Activated CD8-positive, alpha-beta memory T cell treated with anti-CD3 and anti-CD28 coated beads, Interleukin-2, amount 50 U/mL, for 48 hours (primary cell): ENCODE measurements around the gene TMEM245.
"Not testable (repeated sequence)": the region's sequence is repeated elsewhere in the genome, so short reads cannot be mapped to it uniquely, and the experiment has no call there.

ENCODE experiments used
- DNase-seq: peaks from one replicate; pipeline ENCODE4 v3.0.0-alpha.2; 2020

The TMEM245 gene

DNA sequence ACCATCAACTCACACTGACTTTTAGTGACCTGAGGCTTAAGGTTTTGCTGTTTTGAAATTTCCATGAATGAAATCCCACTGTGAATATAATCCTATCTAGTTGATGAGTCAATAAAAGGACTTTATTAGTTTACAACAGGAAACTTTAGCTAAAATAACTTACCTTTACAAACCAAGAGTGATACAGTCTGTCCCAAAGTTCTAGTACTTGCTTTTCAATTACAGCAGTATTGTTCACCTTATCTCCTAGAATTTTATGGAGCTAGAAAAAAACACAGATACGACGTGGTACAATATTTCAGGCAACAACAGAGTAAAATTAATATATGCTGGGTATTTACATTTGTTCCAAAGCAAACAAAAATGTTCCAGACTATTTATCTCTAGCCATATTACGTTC is 59.6 kb downstream of the TMEM245 start:
- no peak for DNase-seq

DNA sequence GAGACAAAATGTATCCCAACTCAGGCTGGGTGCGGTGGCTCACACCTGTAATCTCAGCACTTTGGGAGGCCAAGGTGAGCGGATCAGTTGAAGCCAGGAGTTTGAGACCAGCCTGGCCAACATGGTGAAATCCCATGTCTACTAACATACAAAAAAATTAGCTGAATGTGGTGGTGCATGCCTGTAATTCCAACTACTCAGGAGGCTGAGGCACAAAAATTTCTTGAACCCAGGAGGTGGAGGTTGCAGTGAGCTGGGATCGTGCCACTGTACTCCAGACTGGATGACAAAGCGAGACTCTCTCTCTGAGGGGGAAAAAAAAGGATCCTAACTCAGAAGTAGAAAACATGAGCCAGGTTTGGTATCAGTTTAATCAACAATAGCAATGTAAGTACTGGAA is 66.6 kb downstream of the TMEM245 start:
- not testable (repeated sequence) for DNase-seq

DNA sequence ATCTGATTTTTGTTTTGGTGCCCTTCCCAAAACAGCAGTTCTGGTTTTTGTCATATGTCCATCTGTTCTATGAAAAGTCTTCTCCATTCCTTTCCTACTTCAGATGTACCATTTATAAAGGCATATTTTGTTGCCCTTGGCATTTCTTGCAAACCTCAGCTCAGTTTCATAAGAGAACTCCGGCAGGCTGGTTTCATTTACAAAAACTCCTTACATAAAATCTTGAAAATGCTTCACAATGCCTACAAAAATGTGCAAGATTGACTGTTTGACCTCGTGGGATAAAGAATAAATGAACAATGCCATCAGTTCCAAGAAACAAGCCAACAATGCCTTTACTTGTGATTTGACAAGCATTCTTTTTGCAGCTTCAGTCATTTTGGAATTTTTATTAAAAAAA is 67.3 kb downstream of the TMEM245 start:
- no peak for DNase-seq

DNA sequence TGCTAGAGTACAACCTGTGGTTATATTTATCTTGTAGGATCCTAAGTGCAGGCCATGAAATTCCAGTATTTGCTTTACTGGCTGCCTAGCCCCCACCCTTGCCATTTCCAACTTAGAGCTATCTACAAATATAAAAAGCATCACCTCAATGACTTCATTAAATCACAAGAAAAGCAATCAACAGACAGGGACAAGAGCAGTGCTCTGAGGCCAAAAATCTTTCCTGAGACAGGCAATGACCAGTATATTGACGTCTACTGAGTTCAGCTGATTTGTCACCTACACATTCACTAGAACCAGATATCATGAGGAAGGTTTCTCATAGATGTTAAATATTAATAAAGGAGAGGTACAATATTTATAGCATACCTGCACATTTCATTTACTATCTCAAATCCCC is 68.0 kb downstream of the TMEM245 start:
- DNase-seq, result no peak

DNA sequence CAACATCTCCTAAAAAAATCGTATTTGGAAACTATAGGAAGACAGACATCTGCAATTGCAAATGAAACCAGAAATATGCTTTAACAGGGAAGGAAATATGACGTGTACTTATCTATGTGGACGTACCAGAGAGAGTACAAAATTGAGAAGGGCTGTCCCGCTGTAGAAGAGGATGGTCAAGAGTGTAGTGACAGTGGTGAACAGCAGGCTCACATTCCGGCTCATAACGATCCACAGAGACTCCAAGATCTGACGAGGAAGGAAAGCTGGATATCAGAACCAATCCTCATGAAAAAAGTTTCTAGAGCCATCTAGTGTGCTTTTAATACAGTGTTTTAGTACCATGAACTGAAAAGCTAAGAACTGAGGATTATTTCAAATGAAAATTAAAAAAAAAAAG is 69.3 kb downstream of the TMEM245 start:
- no peak for DNase-seq

DNA sequence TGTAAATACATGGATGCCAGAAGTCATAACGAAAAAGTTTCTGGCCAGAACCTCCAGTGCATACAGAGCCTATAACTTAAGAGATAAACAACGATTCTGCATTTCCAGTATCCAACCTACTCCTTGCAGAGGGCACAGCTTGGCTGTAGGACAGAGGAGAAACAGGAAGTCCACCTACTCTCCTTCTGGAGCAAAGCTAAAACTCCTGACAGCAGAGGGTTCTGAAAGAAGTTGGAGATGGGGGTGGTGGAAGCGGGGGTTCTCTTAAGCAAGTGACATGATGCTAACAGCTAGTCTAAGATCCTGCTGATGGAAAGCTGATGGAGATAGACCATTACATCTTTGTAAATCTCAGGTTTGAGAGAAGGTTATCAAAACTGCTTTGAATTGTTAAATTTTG is 70.9 kb downstream of the TMEM245 start:
- DNase-seq, result no peak

DNA sequence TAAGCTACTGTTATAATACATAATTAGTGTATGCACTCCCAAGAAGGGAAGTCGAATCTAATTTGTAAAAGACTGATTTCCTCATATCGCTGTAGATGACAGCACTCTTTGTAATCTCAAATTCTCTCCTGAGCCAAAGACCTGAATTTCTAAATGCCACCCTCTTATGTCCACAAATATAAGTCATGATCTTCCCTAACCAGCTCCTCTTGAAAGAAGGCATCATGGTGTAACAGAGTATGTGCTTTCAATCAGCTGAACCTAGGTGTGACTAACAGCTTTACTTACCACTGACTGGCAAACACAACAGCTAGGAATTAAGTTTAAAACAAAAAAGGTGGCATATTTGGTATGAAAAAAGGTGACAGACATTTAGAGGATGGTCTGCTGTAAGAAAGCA is 72.5 kb downstream of the TMEM245 start:
- DNase-seq, result no peak

DNA sequence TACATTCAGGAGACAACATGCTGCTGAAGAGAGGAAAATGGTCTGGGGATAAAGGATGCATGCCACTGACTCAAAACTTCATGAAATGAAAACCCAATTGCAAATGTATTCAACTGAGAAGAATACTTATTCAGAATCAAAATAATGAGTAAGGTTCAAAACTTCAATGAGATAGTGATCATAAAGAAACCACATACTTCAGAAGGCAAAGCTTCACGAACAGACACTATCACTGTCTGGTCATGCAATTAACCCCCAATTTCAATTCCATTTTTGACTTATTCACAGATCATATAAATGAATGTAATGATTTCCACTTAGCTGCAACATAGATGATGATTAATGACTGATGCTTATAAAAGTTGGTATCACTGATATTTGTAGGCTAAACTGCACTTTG is 73.4 kb downstream of the TMEM245 start:
- DNase-seq, result no peak

DNA sequence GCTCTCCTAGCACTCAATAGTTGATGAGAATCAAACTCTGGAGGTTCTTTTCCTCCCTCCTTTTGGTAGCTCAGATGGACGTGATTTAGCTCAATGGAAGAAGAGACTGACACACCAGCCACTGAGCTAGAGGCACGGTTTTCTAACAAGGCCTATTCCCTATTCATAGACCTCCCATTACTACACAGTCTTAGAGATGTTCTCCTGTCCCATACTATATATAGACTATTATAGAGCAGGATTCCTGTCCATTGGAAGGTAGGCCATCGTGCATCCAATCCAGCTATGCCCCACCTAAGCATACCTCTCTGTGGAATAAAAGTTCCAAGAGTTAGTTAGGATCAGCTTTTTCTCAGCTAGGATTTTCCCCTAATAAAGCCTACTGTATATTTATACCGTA is 76.2 kb downstream of the TMEM245 start:
- no peak for DNase-seq

DNA sequence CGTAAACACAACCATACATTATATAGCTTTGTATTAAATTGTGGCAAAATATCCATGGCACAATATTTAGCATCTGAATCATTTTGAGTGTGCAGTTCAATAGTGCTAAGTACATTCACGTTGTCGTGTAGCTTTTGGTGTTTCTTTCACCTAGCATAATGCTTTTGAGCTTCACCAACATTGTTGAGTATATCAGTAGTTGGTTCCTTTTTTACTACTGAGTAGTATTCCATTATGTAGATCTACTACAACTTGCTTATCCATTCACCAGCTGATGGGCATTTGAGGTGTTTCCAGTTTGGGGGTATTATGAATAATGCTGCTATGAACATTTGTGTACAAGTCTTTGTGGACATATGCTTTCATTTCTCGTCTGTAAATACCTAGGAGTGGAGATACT is 79.2 kb downstream of the TMEM245 start:
- no peak for DNase-seq

DNA sequence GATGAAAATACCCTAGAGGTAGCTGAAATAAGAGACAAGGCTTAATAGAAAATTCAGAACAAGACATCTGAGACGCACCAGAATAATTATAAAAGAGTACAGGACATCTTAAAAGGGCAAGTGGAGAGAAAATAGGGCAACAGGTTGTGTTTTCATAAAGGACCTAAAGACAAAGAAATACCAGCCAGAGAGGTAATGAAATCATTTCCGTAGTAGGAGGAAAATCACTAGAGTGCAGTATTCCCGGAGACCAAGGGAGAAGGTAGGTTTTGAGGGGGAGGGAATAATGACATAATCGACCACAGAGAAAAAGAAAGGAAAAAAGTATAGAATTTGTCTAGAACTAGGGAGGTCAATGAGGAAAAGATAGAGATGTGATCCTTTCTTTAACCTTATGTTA is 80.2 kb downstream of the TMEM245 start:
- no peak for DNase-seq

DNA sequence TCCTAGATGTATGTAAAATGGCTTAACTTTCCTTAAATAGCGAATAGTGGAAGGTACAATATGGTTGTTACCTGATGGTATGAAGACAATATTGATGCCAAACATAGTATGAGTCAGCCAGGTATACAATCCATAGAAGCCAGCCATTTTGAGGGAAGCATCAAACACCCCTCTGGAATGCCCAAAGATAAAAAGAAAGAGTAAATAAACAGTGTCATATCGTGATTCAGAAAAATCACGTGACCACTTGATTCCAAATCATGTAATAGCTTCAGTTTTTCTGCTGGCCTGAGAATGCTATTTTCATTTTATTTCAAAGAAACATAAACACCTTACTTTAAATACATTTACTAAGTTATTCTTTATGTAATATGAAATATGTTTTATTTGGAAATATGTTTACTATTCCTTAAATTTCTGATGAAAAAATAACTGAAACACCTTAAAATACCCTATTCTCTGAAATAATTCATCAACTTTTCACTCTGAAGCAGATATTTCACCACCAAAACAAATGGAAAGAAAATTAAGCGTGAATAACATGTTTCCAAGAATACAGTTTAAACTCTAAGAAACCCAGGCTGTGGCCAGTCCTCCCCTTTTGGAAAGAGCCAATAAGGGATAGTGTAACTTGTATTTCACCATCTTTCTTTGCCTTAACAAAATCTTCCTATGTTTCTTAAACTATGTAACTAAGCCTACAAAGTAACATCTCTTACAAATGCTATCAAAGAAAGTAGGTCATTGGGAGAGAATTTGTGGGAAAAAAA is 81.6 kb downstream of the TMEM245 start:
- no peak for DNase-seq

DNA sequence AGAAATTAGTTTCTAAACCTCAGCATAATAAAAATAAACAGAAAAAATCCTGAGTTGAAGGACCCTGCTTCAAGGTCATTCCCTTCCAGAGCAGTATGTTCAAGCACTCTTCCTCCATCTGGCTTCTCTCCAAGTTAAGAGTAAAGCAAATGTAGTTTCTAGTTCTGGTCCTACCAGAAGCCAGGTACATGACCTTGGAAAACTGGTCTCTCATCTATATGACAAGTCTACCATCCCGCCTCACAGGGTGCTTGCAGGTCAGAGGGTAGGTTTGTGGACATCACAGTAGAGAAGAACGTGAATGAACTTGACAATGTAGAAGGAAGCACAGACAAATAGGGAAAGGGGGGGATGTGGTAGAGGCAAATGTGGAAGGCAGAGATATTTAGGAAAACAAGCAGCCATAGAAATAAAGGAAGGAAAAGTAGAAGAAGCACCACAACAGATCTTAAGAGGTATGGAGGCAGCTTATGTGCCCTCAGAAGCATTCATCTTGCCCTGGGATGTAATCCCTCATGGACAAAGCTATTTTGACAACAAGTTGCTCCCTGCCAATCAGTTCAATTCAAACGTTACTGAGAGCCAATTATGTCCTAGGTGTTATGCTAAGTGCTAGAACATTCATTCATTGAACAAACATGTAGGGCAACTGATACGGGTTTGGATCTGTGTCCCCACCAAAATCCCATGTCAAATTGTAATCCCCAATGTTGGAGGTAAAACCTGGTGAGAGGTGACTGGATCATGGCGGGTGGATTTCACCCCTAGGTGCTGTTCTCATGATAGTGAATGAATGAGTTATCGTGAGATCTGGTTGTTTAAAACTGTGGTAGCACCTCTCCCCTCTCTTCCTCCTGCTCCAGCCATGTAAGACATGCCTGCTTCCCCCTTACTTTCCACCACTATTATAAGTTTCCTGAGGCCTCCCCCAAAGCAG is 82.7 kb downstream of the TMEM245 start:
- DNase-seq, result no peak

DNA sequence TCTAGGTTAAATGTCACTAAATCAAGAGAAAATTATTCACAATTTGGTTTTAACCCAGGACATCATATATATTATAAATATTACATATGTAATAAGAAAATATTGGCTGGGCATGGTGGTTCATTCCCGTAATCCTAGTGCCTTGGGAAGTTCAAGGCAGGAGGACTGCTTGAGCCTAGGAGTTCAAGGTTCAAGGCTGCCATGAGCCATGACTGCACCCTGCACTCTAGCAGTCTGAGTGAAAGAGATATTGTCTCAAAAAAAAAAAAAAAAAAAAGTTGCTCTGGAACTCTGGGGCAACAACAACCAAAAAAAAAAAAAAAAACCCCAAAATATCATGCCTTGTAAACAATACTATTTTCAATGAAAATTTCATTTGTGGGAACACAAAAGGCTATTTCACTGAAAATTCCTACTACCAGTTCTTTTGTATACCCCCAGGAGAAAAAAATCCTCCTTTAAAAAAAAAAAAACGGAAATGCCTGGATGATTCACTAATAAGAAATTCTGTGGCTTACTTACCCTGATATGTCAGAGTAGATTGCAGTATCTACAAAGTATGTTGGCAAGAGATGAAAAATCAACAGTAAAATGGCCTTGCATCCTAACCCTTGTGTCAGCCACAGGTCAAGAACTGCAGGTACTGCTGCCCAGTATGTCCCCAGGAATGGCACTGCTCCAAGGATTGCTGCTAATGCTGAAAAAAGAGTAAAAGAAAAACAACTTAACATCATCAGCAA is 83.9 kb downstream of the TMEM245 start:
- no peak for DNase-seq

DNA sequence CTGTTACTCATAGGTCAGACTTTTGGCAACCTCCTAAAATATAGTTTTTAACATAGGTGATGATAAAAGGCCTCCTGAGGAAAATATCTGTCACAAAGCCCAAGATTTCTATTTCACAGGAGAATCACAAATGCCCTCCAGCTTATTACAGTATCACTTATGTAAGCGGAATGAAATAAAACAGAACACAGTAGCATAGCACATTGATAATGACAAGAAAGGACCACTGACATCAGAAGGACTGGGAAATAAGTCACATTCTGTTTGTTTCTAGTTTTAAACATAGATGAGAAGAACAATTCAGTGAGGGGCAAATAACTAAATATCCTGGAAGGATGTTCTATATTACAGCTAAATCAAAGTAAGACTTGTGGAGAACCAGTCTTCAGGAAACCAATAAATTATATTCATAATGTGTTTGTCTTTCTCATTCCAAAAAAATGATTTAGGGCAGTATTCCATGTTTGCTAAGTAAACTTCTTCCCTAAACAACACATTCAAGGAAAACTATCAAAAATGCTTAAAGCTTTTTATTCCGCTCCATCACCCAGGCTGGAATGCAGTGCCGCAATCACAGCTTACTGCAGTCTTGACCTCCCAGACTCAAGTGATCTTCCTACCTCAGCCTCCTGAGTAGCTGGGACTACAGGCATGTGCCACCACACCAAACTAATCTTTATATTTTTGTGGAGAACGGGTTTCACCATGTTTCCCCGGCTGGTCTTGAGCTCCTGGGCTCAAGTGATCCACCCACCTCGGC is 85.6 kb downstream of the TMEM245 start:
- DNase-seq, result no peak

DNA sequence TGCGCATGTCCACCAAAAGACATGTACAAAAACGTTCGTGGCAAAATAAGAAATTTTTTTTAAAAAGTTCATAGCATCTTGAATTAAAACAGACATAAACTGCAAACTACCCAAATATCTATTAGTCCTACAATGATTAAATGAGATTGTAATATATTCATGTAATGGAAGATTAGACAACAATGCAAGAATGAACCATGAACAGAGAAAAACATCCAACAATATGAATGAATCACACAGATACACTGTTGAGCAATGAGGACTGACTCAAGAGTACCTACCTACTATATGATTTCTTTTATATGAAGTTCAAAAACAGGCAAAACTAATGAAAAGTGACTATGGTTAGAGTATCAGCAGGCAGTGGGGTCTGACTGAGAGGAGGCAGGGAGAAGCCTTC is 88.5 kb downstream of the TMEM245 start:
- no peak for DNase-seq

DNA sequence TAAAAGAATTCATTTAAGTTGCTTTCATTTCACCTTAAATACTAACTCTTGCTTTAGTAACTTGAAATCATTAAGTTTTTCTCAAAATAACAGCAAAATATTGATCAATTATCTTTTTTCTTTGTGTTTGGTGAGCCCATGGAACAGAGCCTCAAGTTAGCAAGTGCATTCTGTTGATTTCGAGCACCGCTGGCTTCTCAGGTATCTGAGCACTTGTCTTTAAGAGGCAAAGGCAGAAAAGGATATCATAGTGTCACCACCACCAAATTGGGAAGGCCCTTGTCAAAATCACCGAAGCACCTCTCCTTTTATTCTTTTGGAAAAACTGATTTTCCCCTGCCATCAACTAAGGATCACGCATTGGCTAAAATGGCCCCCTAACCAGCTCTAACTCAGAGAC is 89.3 kb downstream of the TMEM245 start:
- no peak for DNase-seq

DNA sequence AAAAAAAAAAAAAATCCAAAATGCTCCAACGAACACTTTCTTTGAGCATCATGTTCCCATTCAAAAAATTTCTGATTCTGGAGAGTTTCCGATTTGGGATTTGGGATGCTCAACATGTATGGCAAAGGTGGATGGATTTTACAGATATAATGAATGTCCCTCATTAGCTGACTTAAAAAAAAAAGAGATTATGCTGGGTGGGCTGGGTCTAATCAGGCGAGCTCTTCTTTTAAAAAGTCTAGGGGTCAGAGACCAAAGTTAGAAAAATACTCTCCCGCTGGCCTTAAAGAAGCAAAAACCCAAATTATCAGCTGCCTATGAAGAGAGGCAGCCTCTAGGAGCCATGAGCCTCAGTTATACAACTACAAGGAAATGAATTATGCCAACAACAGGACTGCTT is 91.3 kb downstream of the TMEM245 start:
- no peak for DNase-seq

DNA sequence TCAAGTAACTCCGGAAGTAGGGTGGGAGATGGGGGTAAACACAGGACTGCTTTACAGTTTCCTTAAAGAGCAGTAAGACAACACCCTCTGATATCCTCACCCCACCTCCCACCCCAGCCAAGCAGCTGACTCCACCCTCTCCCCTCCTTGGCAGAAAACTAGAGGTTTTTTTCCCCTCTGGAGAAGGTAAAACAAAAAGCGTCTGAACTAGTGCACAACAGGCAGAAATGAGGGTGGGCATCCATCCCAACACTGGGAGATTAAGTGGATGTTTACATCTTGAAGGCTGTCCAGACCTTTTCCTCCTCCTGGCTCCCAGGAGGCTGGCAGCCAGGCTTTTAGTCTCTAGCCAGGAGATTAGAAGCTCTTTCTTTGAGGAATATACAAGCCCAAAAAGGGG is 92.6 kb downstream of the TMEM245 start:
- no peak for DNase-seq

DNA sequence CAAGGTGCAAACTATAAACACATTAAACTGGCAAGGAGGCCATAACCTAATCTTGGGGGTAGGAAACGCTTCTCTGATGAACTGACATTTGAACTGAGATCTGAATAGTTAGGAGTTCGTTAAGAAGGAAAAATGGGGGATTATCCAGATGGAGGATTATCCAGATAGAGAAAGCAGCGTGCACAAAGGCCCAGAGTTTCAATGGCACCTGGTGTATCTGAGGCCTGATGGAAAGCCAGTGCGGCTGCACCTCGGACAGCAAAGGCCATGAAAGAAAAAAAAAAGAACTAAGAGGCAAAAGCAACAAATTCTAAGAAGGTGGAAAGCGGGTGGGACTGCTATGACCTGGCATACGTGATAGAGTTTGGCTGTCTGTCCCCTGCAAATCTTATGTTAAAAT is 93.4 kb downstream of the TMEM245 start:
- no peak for DNase-seq

DNA sequence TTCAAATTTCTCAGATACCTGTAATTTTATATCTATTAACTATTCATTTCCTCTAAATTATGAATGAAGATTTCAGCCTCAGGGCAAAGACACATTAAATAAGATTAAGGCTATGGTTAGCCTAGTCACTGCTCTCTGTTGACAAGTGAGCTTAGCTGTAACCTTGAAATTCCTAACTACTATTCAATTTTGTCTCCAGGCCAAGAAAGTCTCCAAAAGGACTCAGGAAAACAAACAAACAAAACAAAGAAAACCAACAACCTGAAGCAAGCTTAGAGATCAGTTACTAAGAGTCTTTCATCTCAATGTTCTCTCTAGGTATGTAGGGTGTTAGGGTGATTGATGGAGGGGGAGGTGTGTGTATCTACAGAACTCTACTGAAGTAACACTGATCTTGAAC is 96.9 kb downstream of the TMEM245 start:
- no peak for DNase-seq

DNA sequence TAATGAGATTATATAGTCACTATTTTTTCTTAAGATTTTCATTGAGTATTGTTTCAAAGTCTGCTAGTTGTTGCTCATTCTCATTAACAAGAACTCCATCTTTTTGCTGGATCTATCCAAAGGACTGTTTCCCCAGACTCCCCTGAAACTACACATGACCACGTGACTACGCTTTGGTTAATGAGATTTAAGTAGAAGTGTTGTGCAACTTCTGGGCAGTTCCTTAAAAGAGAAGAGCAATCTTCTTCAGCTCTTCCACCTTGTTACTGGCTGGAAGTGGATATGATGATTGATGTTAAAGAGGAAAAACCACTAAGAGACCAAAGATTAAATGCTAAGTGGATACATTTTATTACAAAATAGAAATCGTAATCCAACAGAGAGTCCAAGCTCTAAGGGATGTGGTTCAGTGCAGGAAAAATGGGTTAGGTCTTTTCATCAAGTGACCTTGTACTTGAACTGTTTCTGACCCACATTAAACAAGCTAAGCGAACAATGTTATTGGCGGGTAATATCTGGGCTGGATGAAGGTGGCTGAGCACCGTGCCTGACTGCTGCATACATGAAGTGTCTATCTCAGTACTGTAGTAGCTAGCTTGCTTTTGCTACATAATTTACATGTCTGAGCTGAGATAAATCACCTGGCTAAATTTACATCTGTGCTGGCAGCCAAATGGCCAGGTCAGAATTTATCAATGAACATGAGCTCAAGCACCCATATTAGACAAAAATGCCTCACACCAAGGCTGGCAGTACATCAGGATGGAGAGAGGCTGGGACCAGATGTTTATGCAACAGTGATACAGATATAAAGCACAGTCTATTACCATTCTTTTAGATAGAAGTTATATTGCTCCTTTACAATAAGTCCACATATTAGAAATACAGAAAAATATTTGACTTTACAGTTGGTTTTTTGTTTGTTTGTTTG is 98.9 kb downstream of the TMEM245 start:
- DNase-seq, result no peak
